Right cardiac atrium (tissue), 5 donors: ENCODE results near the gene BPIFB1. TPM values are rescaled to one million over a fixed set of nuclear protein-coding genes. Genes with fewer than 3 reads are reported as not detected.
A peak's percentile ranks its signal among the peaks of the same experiment; 100 is the strongest.

ENCODE experiments used
- ATAC-seq, 2 donors: fragments of 200-7000 bp; cut with Tn5 transposase; one replicate each; pipeline versions ENCODE4 v1.8.0 to v1.9.1; 2020; ENCODE audit warnings: moderate library complexity in 2 of 2, mild to moderate bottlenecking in 1 of 2
- DNase-seq, 3 donors: peaks; one replicate each; pipeline ENCODE4 v3.0.0-alpha.2; 2020
- H3K27ac ChIP-seq: one replicate; pipeline ENCODE4 v1.5.1; 2013; ENCODE audit warnings: mild to moderate bottlenecking, low read length, control low read depth, moderate library complexity
- H3K27me3 ChIP-seq: one replicate; pipeline ENCODE4 v1.6.1; 2013; ENCODE audit not compliant: control insufficient read depth, insufficient read depth
- H3K4me1 ChIP-seq: one replicate; pipeline ENCODE4 v1.6.1; 2013; ENCODE audit warnings: low read length; ENCODE audit not compliant: control insufficient read depth, insufficient read depth
- H3K4me3 ChIP-seq: one replicate; pipeline ENCODE4 v1.5.1; 2013; ENCODE audit warnings: low read length, control low read depth
- H3K9me3 ChIP-seq: one replicate; pipeline ENCODE4 v1.6.1; 2013; ENCODE audit warnings: low read length; ENCODE audit not compliant: control insufficient read depth
- WGBS: extraction: QIAGEN DNeasy Blood & Tissue Kit; methylation state at CpG from one replicate; pipeline ENCODE4 v1.1.7; 2013; 5-methylcytosine and 5-hydroxymethylcytosine counted together
- intact Hi-C, 4 donors: fragments of 100-400 bp; cut with DNase I; formaldehyde crosslinking; loops; one replicate each; pipeline versions ENCODE4 v1.11.0 to v1.14.0; 2022 to 2023
- polyA plus RNA-seq: library from polyadenylated mRNA; stranded (reverse); fragments of 200-250 nt; gene quantifications from one replicate; pipeline ENCODE4 v1.2.3, GENCODE V29; 2013
- total RNA-seq, 4 donors: library from RNA; stranded (reverse); fragmentation: NEBNext Ultra II Directional; extraction: Animal tissue kit (Norgen Biotek cat#: 25700); gene quantifications; one replicate each; pipeline ENCODE4 v1.2.1, GENCODE V29; 2021
- donor health status: healthy with polysubstance abuse.
- donor health status: DM: no; HTN: yes; CAD: no.
- donor health status: DM: no; HTN: no; CAD: no.
- donor health status: DM: no; HTN: yes; CAD: no; lungs with severe emphysema.
- donor health status: DM: yes; HTN: yes; CAD: no.

Gene BPIFB1
- total and polyA plus RNA-seq, 5 donors: not detected

DNA sequence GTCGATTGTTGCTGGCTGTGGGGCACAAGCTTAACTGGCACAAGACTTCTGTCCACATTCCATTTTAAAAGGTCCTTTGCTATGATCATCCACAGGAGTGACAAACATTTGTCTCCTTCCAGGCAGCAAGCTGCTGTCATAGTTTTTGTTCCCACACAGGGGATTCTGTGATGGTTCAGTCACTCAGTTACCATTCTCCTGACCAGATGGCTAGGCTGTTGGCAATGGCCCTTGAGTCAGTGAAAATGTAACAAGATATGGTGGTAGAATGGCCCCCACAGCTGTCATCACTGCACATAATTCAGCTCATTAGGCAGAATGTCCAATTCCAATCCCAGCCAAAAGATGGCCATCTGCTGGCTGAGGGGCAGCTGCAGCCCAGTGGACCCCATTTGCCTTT, 33.6 kb upstream of the BPIFB1 start:
- no peaks in the 10 kb centered on the region for H3K4me1 ChIP-seq
- DNase-seq (no peak), ATAC-seq (no peak)
- intact Hi-C loops: no loop called here
- H3K27ac ChIP-seq: no peak overlapping the region
- no peak overlapping the region for H3K4me3 ChIP-seq
- 85% methylated on average over 1 of the region's 1 CpG for WGBS
- no peaks in the 10 kb centered on the region for H3K9me3 ChIP-seq
- no peaks in the 10 kb centered on the region for H3K27me3 ChIP-seq

DNA sequence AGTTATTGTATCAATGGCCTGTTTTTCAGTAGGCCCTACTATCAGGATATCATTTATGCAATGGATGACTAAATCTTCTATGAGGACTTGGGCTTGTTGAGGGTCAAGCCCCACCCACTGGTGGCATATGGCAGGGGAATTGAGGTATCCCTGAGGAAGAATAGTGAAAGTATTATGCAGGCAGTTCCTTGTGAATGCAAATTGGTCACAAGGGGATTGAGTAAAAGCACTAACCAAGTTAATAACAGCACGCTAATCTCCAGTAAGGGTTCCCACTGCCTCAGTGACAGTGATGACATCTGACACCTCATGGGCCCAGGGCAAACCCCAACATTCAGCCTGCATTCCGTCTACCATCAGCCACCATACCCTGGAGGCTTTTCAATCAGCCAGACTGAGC, 32.3 kb upstream of the BPIFB1 start:
- no peak overlapping the region for H3K4me3 ChIP-seq
- H3K4me1 ChIP-seq: no peaks in the 10 kb centered on the region
- H3K27ac ChIP-seq: no peak overlapping the region
- no peaks in the 10 kb centered on the region for H3K9me3 ChIP-seq
- H3K27me3 ChIP-seq: no peaks in the 10 kb centered on the region
- DNase-seq (no peak), ATAC-seq (no peak)
- intact Hi-C loops: no loop called here
- WGBS: 38% methylated on average over 2 of the region's 2 CpGs

DNA sequence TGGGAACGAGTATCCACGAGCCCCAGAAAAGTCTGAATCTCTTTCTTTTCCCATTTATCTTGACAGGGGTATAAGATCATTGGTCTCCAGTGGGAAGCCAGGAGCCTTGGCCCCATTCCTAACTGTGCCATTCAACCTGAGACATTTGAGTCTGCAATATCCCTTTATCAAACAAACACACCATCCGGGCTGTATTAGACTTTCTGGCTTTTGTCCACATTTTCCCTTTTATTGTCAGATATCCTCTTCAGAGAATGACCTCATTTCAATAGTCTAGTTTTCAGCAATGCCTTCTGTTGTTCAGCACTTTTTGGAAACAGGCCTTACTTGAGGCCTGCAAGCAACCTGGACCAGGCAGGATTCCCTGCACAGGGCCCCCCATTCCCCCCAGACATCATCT, 31.5 kb upstream of the BPIFB1 start:
- H3K4me1 ChIP-seq: no peaks in the 10 kb centered on the region

DNA sequence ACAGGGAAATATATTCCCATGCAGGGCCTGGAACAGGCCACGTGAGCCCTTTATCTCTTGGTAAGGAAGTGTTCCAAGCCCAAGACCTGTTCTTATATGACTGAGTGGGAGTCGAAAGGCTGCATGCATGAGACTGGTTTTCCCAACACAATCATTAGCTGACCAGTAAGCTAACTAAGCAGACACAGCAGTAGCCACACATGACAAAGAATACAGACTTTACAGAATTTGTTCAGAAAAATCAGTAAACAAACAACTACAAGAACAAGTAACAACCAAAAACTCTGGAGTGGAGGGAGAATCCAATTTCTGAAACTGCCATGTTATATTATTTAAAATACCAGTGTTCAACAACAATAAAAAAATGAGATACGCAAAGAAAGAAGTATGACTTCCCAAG, 30.6 kb upstream of the BPIFB1 start:
- H3K4me1 ChIP-seq: no peaks in the 10 kb centered on the region
- no peak overlapping the region for H3K27ac ChIP-seq
- H3K4me3 ChIP-seq: no peak overlapping the region
- 68% methylated on average over 3 of the region's 3 CpGs for WGBS
- H3K27me3 ChIP-seq: no peaks in the 10 kb centered on the region
- DNase-seq: no peak
- ATAC-seq: no peak
- no peaks in the 10 kb centered on the region for H3K9me3 ChIP-seq
- intact Hi-C loops: no loop called here

More for the DNA sequence above, 31.5 kb upstream of the BPIFB1 start:
- H3K27me3 ChIP-seq: no peaks in the 10 kb centered on the region
- no peak for DNase-seq
- intact Hi-C loops: no loop called here
- WGBS: 47% methylated on average over 3 of the region's 3 CpGs
- no peaks in the 10 kb centered on the region for H3K9me3 ChIP-seq
- H3K4me3 ChIP-seq: no peak overlapping the region
- no peak for ATAC-seq
- no peak overlapping the region for H3K27ac ChIP-seq

DNA sequence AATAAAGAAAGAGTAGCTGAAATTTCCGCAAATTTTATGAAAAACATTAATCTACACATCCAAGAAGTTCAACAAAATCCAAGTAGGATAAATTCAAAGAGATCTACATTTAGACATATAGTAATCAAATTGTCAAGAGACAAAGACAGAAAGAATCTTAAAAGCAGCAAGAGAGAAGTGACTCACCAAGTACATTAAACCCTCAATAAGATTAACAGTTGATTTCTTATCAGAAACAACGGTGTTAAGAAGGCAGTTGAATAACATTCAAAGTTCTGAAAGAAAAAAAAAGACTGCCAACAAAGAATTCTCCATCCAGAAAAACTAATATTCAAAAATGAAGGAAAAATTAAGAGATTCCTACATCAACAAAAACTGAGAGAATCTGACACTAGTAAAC, 28.0 kb upstream of the BPIFB1 start:
- no peak overlapping the region for H3K4me3 ChIP-seq
- H3K27ac ChIP-seq: no peak overlapping the region
- H3K27me3 ChIP-seq: no peaks in the 10 kb centered on the region
- intact Hi-C loops: no loop called here
- H3K4me1 ChIP-seq: no peaks in the 10 kb centered on the region
- DNase-seq (no peak), ATAC-seq (no peak)
- 56% methylated on average over 2 of the region's 2 CpGs for WGBS
- no peaks in the 10 kb centered on the region for H3K9me3 ChIP-seq

DNA sequence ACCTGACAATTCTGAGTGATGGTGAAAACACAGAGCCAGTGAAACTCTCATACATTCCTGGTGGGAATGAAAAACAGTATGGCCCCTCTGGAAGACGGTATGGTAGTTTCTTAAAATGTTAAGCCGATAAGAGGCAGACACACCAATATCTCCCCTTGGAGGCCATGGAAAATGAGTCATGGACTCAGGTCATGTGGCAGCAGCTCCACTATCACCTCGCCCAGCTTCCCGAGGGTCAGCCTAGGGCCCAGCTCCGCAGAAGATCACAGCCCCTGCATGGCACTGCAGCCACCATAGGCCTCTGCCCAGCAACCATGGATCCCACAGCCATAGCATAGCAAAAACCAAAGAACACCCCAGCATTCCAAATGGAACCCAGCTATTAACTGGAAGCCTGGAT, 25.8 kb upstream of the BPIFB1 start:
- DNase-seq (no peak), ATAC-seq (no peak)
- WGBS: 69% methylated on average over 5 of the region's 5 CpGs
- Histone ChIP-seq H3K27ac (no peak overlapping the region), H3K9me3 (peaks cover 2% of the 10 kb centered on the region), H3K4me1 (no peaks in the 10 kb centered on the region), H3K4me3 (no peak overlapping the region), H3K27me3 (no peaks in the 10 kb centered on the region)
- intact Hi-C loops: no loop called here

DNA sequence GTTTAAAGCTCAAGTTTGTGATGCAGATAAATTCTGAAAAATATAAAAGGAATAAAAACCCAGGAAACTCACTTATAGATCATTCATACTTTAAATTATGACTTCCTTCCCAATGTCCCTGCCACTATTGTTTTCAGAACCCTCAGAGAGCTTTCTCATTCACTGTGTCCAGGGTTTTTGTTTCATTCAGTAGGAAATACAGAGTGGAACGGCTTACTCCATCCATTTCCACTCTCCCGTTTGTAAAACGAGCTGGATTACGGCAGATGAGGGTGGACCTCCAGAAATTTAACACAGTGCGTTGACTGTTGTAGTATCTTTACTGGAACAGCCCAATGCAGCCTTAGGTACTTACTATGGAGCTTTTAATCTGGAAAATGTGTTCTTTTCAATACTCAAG, 23.6 kb upstream of the BPIFB1 start:
- no peak overlapping the region for H3K27ac ChIP-seq
- intact Hi-C loops: no loop called here

DNA sequence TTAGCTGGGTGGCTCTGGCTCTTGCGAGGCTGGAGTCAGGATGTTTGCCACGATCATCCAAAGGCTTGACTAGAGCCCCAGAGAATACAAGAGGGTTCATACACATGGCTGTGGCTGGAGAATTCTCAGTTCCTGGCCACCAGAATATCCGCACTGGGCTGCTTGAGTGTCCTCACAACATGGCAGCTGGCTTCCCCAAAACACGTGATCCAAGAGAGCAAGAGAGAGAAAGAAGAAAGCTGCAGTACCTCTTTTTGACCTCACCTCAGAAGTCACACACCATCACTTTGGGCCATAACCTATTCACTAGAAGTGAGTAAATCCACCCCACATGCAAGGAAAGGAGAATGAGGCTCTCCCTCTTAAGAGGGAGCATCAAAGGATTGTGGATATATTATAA, 21.5 kb upstream of the BPIFB1 start:
- no peaks in the 10 kb centered on the region for H3K27me3 ChIP-seq
- no peak overlapping the region for H3K27ac ChIP-seq
- H3K4me3 ChIP-seq: no peak overlapping the region
- no peak for ATAC-seq
- peaks cover 2% of the 10 kb centered on the region for H3K9me3 ChIP-seq
- intact Hi-C loops: no loop called here
- 66% methylated on average over 4 of the region's 4 CpGs for WGBS
- DNase-seq: no peak
- H3K4me1 ChIP-seq: no peaks in the 10 kb centered on the region

More for the DNA sequence above, 23.6 kb upstream of the BPIFB1 start:
- ATAC-seq (no peak), DNase-seq (no peak)
- peaks cover 2% of the 10 kb centered on the region for H3K9me3 ChIP-seq
- no peaks in the 10 kb centered on the region for H3K4me1 ChIP-seq
- H3K4me3 ChIP-seq: no peak overlapping the region
- 56% methylated on average over 5 of the region's 5 CpGs for WGBS
- H3K27me3 ChIP-seq: no peaks in the 10 kb centered on the region

DNA sequence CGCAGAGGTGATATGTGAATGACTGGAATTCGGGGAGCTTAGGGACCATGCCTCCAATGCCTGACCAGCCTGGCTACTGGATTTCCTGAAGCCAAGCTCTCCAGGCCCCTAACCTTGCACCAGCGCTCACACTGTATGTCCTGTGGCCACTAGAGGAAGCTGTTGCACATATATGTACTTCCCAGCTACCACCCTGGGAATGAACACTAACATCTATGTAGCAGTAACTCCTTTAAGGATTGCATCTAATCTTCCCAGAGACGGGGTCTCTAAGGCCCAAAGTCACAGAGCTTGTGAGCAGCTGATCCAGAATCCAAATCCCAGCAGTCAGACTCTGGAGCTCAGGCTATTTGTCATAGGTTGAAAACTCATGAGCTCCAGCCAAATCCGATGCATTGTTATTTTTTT, 20.4 kb upstream of the BPIFB1 start:
- H3K4me1 ChIP-seq: no peaks in the 10 kb centered on the region
- ATAC-seq (peak; percentile 47 to 57), DNase-seq (peak in 1 of 3 donors; percentile 60)
- H3K9me3 ChIP-seq: peaks cover 2% of the 10 kb centered on the region
- no peak overlapping the region for H3K4me3 ChIP-seq
- H3K27ac ChIP-seq: no peak overlapping the region
- 19% methylated on average over 5 of the region's 5 CpGs for WGBS
- intact Hi-C loops: no loop called here
- H3K27me3 ChIP-seq: no peaks in the 10 kb centered on the region

DNA sequence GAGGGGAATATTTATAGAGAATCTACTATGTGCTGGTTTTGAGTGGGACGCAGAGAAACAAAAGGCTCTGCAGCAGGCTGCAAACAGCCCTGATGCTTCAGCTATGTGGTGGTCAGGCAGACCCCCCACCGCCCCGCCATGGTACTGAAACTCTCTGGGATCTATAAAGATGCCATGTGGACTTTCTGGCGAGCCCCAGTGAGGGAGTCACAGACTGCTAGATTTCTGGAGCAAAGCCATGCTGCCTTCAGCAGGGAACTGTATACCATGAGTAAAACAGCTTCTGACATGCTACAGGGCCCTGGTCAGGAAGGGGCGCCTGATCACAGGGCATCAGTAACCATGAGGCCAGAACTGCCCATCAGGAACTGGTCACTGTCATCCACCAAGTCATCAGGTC, 19.2 kb upstream of the BPIFB1 start:
- H3K27me3 ChIP-seq: no peaks in the 10 kb centered on the region
- ATAC-seq: no peak
- WGBS: 62% methylated on average over 5 of the region's 5 CpGs

DNA sequence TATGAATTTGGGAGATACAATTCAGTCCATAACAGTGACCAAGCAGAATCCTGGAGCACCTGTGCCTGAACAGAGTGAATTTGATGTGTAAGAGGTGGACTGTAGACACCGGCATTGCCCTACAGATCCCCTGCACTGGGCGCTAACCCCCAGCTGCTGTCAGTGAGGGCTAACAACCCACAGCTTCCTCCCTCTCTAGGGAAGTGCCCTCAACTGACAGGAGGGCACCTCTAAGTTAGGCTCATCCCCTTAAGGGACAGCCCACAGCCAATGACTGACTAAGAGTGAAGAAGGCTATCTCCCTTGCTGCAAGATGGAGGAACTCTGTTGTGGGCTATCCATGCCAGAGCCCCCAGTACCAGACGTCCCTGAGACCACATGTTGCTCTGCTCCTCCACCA, 15.3 kb upstream of the BPIFB1 start:
- intact Hi-C loops: no loop called here
- Histone ChIP-seq H3K27ac (no peak overlapping the region), H3K4me3 (no peak overlapping the region), H3K27me3 (no peaks in the 10 kb centered on the region), H3K9me3 (no peaks in the 10 kb centered on the region), H3K4me1 (no peaks in the 10 kb centered on the region)
- WGBS: 66% methylated on average over 3 of the region's 3 CpGs
- ATAC-seq (no peak), DNase-seq (no peak)

More for the DNA sequence above, 19.2 kb upstream of the BPIFB1 start:
- no peak for DNase-seq
- intact Hi-C loops: no loop called here
- Histone ChIP-seq H3K9me3 (peaks cover 2% of the 10 kb centered on the region), H3K4me1 (no peaks in the 10 kb centered on the region), H3K4me3 (no peak overlapping the region), H3K27ac (no peak overlapping the region)

DNA sequence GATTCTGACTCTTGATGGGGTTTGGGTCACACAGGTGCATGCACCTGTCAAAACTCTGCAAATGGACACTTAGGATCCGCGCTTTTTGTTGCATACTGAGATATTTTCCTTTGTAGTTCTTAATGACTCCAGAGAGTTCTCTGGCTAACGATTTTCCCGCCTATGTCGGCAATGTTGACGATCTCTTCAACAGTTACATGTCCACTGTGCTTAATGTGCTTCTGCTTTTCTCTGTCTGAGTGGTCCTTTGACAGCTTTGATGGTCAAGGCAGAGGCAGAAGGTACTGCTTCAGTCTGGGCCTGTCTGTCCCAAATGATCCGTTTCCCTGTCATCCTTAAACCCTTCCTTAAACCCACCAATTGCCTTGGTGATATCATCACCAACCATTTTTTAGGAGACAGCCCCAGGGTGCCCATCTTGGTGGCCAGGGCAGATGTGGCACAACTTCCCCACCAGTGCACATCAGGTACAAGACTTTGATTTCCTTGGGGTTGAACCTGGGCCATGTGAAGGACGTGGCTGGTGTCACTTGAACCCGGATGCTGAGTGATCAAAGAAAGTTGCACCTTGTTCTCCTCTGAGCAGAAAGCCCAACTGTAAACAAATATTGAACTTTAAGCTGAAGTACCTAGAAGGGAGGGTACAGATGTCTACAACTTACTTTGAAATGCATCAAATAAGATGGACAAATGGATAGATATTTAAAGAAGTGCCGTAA, 10.7 kb upstream of the BPIFB1 start:
- no peak for ATAC-seq

More for the DNA sequence above, 10.7 kb upstream of the BPIFB1 start:
- H3K4me3 ChIP-seq: no peak overlapping the region
- no peaks in the 10 kb centered on the region for H3K9me3 ChIP-seq
- no peaks in the 10 kb centered on the region for H3K4me1 ChIP-seq
- no peaks in the 10 kb centered on the region for H3K27me3 ChIP-seq
- 87% methylated on average over 10 of the region's 10 CpGs for WGBS
- H3K27ac ChIP-seq: no peak overlapping the region
- no peak for DNase-seq
- intact Hi-C loops: no loop called here
